K562 (cell line): ENCODE results near the gene CLCN1. TPM values are rescaled to one million over a fixed set of nuclear protein-coding genes. Genes with fewer than 3 reads are reported as not detected.
A peak's percentile ranks its signal among the peaks of the same experiment; 100 is the strongest.

ENCODE experiments used
- ATAC-seq: fragments of 200-7000 bp; cut with Tn5 transposase; 3 replicates; pipeline ENCODE4 v1.9.1; 2020; ENCODE audit warnings: moderate library complexity
- BruUV-seq: library from RNA; stranded (reverse); fragments of 400-500 nt; replicated peaks from 2 replicates; lab custom pipeline; 2021; lab: Mats Ljungman, UMichigan
- CTCF ChIA-PET: fragments of 300-600 bp; formaldehyde crosslinking; extraction: SDS; loops from one replicate; lab custom pipeline; 2021; ENCODE audit warnings: low intra/inter-chr PET ratio; lab: Yijun Ruan, JAX
- POLR2A ChIA-PET: fragments of 300-600, 350-650 bp; sonication (Branson Sonifier 250); formaldehyde crosslinking; extraction: SDS; loops from one replicate; lab custom pipeline; 2021; ENCODE audit warnings: antibody characterized with exemption, inconsistent platforms; lab: Yijun Ruan, JAX
- DNase-seq, 4 experiments: peaks; one replicate each; pipeline versions ENCODE4 v3.0.0 to v3.0.0-alpha.2; 2011 to 2018; ENCODE audit warnings: low spot score in 3 of 4, mixed read lengths in 3 of 4; ENCODE audit errors: extremely low read depth in 1 of 4
- FAIRE-seq: peaks from 2 replicates; lab custom pipeline; 2011; peaks lifted over from hg19 to GRCh38; lab: Jason Lieb, UNC
- H2AFZ ChIP-seq: 2 replicates; pipeline ENCODE4 v1.6.0; 2011; ENCODE audit warnings: low read depth, low read length, control low read depth, inconsistent platforms
- H3K27ac ChIP-seq: fragments of 200-600 bp; 3 replicates; pipeline ENCODE4 v1.8.0; 2011; ENCODE audit warnings: low read depth, mild to moderate bottlenecking, control low read depth, inconsistent platforms, low read length, moderate library complexity, mixed read lengths; ENCODE audit errors: extremely low read depth
- H3K27me3 ChIP-seq, 2 experiments: fragments of 300-600 bp in 1 of 2; 2 replicates in 1 of 2; 3 replicates in 1 of 2; pipeline versions ENCODE4 v1.6.0 to v1.8.0; 2011; ENCODE audit warnings: inconsistent platforms in 2 of 2, low read length in 2 of 2, mild to moderate bottlenecking in 1 of 2, mixed read lengths in 1 of 2, moderate library complexity in 1 of 2; ENCODE audit not compliant: control insufficient read depth in 2 of 2, insufficient read depth in 2 of 2
- H3K36me3 ChIP-seq: fragments of 300-600 bp; 3 replicates; pipeline ENCODE4 v1.8.0; 2011; ENCODE audit warnings: mild to moderate bottlenecking, low read length, inconsistent platforms; ENCODE audit not compliant: control insufficient read depth, insufficient read depth
- H3K4me1 ChIP-seq, 2 experiments: fragments of 200-600 bp in 1 of 2; replicated peaks in 1 of 2; 2 replicates in 1 of 2; 3 replicates in 1 of 2; pipeline versions ENCODE4 v1.5.1 to v1.8.0; 2011; ENCODE audit warnings: inconsistent platforms in 2 of 2, low read length in 2 of 2, mild to moderate bottlenecking in 1 of 2, mixed read lengths in 1 of 2, moderate library complexity in 1 of 2; ENCODE audit not compliant: control insufficient read depth in 2 of 2, insufficient read depth in 2 of 2
- H3K4me2 ChIP-seq: 2 replicates; pipeline ENCODE4 v1.6.1; 2011; ENCODE audit warnings: low read length, control low read depth, inconsistent platforms, mixed read lengths; ENCODE audit not compliant: insufficient read depth
- H3K4me3 ChIP-seq: fragments of 200-600 bp; sonication (generic), shearing (Covaris generic); 2 replicates; pipeline ENCODE4 v1.5.1; 2016; ENCODE audit warnings: control low read depth, inconsistent platforms
- H3K79me2 ChIP-seq: fragments of 200-600 bp; 3 replicates; pipeline ENCODE4 v1.8.0; 2011; ENCODE audit warnings: low read length, inconsistent platforms; ENCODE audit not compliant: control insufficient read depth, insufficient read depth
- H3K9ac ChIP-seq, 2 experiments: 2 replicates each; pipeline versions ENCODE4 v1.6.0 to v1.6.1; 2011; ENCODE audit warnings: low read depth in 2 of 2, low read length in 2 of 2, control low read depth in 1 of 2, inconsistent platforms in 1 of 2, mild to moderate bottlenecking in 1 of 2, mixed read lengths in 1 of 2; ENCODE audit not compliant: insufficient read depth in 1 of 2
- H3K9me1 ChIP-seq: one replicate; pipeline ENCODE4 v1.6.0; 2011; ENCODE audit warnings: inconsistent platforms, mild to moderate bottlenecking, low read length, moderate library complexity; ENCODE audit not compliant: control insufficient read depth, insufficient read depth
- H3K9me3 ChIP-seq: replicated peaks from 2 replicates; pipeline ENCODE4 v1.5.1; 2011; ENCODE audit warnings: low read depth, low read length, inconsistent platforms; ENCODE audit not compliant: control insufficient read depth, insufficient read depth
- H4K20me1 ChIP-seq: replicated peaks from 2 replicates; pipeline ENCODE4 v1.6.1; 2011; ENCODE audit warnings: low read length, inconsistent platforms, mixed read lengths; ENCODE audit not compliant: control insufficient read depth, insufficient read depth
- PRDM10 ChIP-seq: fragments of 450-650 bp; IDR thresholded peaks from 2 replicates; pipeline ENCODE4 v1.6.1; 2018; ENCODE audit not compliant: partially characterized antibody
- SMARCA4 ChIP-seq: fragments of 450-650 bp; IDR thresholded peaks from 2 replicates; pipeline ENCODE4 v1.6.1; 2016
- ZNF384 ChIP-seq: IDR thresholded peaks from 2 replicates; pipeline ENCODE4 v1.6.1; 2012; ENCODE audit warnings: low read depth, low read length, improper control_type of control experiment
- WGBS: fragments of 100-300 bp; shearing (Covaris generic); methylation state at CpG from one replicate; pipeline ENCODE4 v1.1.6; 2016; ENCODE audit warnings: low coverage, mixed read lengths; ENCODE audit not compliant: insufficient coverage; ENCODE audit errors: missing lambda C conversion rate; 5-methylcytosine and 5-hydroxymethylcytosine counted together
- in situ Hi-C: fragments of 300-500 bp; cut with MboI; formaldehyde crosslinking; loops from 4 replicates; pipeline ENCODE4 v1.15.0; 2018; ENCODE audit warnings: inconsistent platforms, mixed read lengths
- intact Hi-C: fragments of 100-400 bp; cut with micrococcal nuclease; formaldehyde crosslinking; loops from 2 replicates; pipeline ENCODE4 v1.14.2; 2022
- polyA plus RNA-seq, 8 experiments: library from polyadenylated mRNA; depleted of rRNA in 4 of 8; stranded (reverse) in 5 of 8; unstranded in 3 of 8; fragments of >200 nt; fragmentation: Nextera tagmentation in 2 of 8; fragmentation: Illumina TruSeq in 1 of 8; extraction: Ambion mirVana in 2 of 8; extraction: Trizol in 1 of 8; gene quantifications; 2 replicates each; pipeline versions ENCODE4 v1.2.1 to v1.2.3, GENCODE V29; 2011 to 2014; ENCODE audit warnings: inconsistent platforms in 1 of 8, missing spikeins in 1 of 8
- total RNA-seq, 7 experiments: library from RNA; depleted of rRNA in 6 of 7; stranded (reverse); fragments of >200 nt in 6 of 7; fragmentation: Illumina TruSeq in 2 of 7; extraction: Trizol in 2 of 7; gene quantifications; 2 replicates each; pipeline versions ENCODE4 v1.2.1 to v1.2.3, GENCODE V29; 2011 to 2021; ENCODE audit warnings: low replicate concordance in 1 of 7

CLCN1 gene
- total and polyA plus RNA-seq, 9 of the 15 experiments (the other 6 are each of a cell fraction or from before 2014, with no cell fraction given) = 0.01 to 0.11 (median 0.04) TPM; not detected in 4

GRCh38 chr7:143394068-143394467 lies 78.2 kb downstream of the CLCN1 start:
- TF ChIP-seq PRDM10 (peak; percentile 24), SMARCA4 (no peak), ZNF384 (no peak)
- in situ Hi-C loops = no loop called here
- ATAC-seq = no peak

More at GRCh38 chr7:143394068-143394467, 78.2 kb downstream of the CLCN1 start:
- Histone ChIP-seq H4K20me1 (peaks cover 25% of the 10 kb centered on the region), H2AFZ (no peak overlapping the region), H3K4me2 (no peak overlapping the region), H3K36me3 (peaks cover 27% of the 10 kb centered on the region; the same call in 2 of the 3 replicates), H3K9me3 (no peaks in the 10 kb centered on the region), H3K4me3 (no peak overlapping the region), H3K4me1 (peaks cover 0 to 12% of the 10 kb centered on the region in 2 experiments; a peak in 2 of 5 replicates), H3K9ac (no peak overlapping the region), H3K9me1 (peaks cover 5% of the 10 kb centered on the region), H3K27me3 (peaks cover 25 to 58% of the 10 kb centered on the region in 2 experiments; a peak in 4 of 5 replicates), H3K79me2 (no peaks in the 10 kb centered on the region), H3K27ac (no peak overlapping the region)
- FAIRE-seq (peak; percentile 6), DNase-seq (peak in 1 of 4 experiments; percentile 26)
- CTCF ChIA-PET = no interaction called here
- POLR2A ChIA-PET = interaction anchor here (0.9 to 9.7 kb wide), 6 partner anchors 10 to 41 kb away, joined by 4 to 131 read pairs (median 6); partner anchors contain the start of genes EPHA1 and ZYX
- intact Hi-C loops = no loop called here
- 19% methylated on average over 6 of the region's 6 CpGs for WGBS
- no TSS peak for BruUV-seq
